ENCODE measurements around the gene TARS1.

The TARS1 gene

DNA sequence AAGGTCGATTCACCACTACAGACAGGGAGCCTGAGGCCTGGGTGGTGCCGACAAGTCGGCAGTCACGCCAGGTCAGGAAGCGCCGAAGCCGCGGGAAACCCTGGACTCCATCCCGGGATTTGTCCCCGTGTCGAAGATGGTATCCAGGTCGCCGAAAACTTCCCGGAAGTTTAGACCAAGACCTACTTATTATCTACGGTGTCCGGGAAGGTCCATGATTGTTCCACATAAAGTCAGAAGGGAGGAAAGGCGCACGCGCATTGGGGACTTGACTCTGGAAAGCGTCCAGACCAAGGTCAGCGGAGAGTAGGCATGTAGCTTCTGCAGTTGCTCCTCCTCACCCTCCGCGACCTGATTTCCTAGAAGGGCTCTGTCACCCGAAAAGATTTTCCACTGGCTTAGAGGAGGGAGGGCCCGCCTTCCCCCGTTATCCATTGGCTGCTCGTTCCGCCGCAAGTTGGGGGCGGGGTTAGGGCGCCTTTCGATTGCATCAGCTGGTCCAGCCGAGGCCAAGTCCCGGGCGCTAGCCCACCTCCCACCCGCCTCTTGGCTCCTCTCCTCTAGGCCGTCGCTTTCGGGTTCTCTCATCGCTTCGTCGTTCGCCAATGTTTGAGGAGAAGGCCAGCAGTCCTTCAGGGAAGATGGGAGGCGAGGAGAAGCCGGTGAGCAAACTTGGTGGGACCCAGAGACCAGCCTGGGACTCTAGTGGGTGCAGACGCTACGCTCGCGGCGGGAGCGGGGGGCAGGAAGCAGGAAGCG lies at the start of gene TARS1:
TARS1 (plus strand) TSS at position 484 of the 759 bp plus-strand sequence; CDS start at position 606, 122 bp downstream.
- peak; percentile 92 for DNase-seq (ENCODE audit: low read depth in 2 of 2)

DNA sequence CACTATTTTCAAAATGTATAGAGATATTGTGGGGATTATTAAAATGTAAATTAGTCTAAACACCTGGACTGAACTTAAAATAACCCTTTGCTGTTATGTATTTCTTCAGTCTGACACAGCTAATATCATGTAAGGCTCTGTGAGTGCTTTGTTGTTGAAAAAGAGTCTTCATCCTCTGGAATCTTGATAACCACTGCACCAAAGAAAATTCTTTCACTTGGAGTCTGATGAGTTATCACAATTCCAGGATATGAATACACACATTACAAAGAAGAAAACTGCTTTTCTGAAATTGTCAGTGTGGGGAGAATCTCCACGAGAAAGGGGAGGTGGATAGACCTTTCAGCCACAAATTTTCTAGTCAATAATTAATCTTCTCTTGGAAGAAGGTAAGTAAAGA lies 42.3 kb upstream of the TARS1 start:
- no peak for DNase-seq (ENCODE audit: low read depth in 2 of 2)

DNA sequence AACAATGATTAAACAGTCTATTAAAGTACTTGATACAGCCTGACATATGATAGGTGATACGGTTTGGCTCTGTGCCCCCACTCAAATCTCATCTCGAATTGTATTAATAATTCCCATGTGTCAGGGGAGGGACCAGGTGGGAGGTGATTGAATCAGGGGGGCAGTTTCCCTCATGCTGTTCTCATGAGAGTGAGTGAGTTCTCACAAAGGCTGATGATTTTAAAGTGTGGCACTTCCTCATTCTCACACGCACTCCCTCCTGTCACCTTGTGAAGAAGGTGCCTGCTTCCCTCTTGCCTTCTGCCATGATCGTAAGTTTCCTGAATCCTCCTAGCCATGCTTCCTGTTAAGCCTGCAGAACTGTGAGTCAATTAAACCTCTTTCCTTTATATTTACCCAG lies 40.1 kb upstream of the TARS1 start:
- no peak for DNase-seq (ENCODE audit: low read depth in 2 of 2)

DNA sequence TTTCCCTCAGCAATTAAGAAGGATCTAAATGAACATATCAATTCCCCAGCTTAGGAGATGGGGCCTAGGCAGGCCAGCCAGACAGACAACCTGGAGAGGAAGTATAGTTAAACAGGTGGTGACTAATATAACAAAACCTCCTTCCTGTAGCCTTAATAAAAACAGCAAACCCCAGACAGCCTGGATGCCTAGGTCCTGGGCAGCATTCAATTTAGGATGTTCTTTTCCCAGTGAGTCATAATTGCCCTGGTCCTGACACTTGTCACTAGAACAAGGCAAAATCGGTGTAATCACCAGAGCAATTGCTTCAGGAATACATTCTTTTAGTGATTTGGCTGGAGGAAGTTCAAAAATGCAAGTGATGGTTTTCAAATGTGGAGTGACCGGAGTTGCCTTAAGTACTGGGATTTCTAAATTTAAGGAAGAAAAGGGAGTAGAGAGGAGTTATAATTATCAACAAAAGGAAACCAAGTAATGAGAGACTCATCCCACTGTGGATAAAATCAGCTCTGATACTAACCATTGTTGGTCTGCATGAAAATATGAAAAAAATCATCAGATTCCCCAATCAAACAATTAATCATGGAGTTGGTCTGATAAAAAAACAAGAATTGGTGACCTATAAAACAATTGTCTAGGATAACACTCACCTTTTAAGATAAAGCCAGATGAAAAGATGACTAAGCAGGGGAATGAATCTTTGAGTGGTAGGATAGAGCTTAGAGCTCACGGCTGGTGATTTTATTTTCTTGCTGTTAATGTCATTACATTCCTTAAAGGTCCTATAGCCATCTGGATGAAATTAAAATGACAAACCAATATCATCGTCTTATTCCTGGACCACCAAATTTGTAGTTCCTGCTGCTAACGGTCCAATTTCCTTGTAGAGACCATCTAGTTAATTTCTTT lies 39.0 kb upstream of the TARS1 start:
- DNase-seq (ENCODE audit: low read depth in 2 of 2) = no peak

DNA sequence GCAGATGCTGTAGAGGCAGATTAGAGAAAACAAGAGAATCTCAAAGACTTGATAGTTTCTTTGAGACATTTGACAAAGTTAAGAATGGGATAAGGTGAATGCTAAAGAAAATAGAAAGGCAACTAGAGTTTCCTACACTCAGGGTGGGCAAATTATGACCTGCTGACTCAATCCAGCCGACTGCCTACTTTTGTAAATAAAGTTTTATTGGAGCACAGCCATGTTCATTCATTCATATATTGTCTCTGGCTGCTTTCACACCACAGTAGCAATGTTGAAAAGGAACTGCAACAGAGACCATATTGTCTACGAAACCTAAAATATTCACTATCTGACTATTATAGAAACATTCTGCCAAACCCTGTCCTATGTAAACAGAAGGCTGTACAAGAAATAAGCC lies 37.6 kb upstream of the TARS1 start:
- no peak for DNase-seq (ENCODE audit: low read depth in 2 of 2)

DNA sequence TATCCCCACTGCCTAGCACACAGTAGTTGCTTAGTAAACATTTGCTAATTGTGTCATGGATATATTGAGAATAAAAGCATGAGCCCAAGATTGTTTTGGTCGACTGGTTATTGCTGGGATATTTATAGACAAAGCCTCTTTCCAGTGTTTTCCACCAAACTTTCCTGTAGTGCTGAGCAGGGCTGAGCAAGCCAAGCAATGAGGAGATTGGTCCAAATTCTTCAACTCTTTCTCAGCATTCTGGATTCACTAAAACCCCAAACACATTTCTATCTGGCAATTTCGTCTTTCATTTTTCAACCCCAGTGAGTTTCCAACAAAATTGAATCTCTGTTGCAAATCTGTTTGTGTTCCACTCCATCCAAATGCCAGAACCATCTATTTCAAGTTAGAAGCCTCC lies 31.9 kb upstream of the TARS1 start:
- DNase-seq (ENCODE audit: low read depth in 2 of 2) = no peak

DNA sequence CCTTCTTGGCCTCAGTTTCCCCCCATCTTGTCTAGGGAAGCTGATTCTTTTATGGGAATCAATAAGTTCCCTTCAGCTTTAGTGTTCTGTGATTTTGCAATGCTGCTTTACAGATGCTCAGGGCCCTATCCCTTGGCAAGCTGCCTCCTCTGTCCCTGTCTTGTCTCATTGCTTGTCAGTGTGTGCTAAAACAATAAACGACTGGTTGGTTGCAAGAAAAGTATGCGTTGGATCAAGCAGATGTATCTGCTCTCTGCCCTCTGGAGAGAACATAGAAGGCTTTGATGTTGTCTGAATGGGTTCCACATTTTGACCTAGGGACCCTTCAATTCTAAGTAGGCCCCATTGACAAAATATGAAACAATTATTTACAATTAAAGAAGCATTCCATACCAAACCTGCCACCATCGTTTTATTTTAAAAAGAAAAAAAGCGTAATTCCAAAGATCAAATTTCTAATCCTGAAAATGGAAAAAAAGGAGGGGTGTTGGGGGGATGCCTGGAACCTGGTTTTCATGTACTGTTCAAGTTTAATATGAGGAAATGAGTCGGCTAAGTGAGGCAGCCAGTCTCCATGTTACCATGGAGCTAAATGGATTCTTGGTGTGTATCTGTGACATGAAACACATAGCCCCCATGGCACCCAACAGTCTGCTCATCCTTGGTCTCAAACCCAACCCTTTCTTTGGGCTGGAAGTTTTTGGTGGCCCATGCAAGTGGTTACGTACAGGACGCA lies 31.2 kb upstream of the TARS1 start:
- DNase-seq (ENCODE audit: low read depth in 2 of 2) = no peak

DNA sequence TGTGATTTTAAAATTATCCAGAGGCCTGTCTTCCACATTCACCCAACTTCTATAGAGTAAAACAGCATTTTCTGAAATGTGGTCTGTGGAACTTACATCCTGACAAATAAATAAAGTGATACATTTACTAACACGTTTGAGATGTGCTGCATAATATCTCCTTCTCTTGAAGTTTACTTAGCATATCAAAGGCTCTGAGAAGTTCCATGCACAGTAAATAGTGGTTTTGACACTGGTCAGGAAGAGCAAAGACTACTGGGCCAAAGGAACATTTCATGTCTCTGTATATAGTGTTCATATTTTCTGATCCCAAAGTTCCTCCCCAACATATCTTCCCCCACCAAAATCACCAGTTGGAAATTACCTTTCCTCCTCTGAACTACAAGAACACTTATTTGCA lies 30.5 kb upstream of the TARS1 start:
- no peak for DNase-seq (ENCODE audit: low read depth in 2 of 2)

DNA sequence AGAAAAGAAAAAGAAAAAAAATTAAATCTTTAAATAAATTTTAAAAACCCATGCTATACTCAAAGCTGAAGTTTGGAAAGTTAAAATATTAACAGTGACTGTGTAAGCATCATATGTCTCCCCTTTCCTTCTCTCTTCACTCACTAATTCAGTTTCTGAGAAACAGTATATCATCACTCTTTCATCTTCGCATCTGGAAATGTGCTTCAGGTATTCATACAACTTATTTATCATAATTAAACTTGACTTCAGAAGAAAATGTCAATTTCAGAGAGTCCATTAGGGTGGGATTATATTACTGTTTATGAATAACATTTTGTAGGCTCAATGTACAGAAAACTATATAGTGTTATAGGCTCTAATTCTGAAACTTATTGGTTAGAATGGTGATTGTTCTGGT lies 29.3 kb upstream of the TARS1 start:
- DNase-seq (ENCODE audit: low read depth in 2 of 2) = no peak

DNA sequence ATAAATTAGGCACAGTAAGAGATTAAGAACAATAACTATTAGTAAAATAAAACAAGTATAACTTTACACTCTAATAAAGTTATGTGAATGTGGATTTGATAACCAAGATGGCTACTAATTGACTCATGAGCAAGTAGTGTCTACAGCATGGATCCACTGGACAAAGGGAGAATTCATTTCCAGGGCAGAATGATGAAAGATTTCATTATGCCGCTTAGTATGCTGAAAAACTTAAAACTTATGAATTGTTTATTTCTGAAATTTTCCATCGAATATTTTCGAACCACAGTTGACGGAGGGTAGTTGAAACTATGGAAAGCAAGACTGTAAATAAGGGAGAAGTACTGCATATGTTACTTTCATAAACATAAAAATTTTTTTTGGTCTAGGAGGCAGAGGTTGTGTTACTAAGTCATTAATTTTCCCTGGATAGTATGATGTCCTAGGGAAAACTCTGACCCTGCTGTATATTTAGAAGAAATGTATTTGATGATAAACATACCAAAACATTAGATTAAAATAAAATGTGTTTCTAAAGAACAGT lies 24.9 kb upstream of the TARS1 start:
- DNase-seq (ENCODE audit: low read depth in 2 of 2) = no peak

DNA sequence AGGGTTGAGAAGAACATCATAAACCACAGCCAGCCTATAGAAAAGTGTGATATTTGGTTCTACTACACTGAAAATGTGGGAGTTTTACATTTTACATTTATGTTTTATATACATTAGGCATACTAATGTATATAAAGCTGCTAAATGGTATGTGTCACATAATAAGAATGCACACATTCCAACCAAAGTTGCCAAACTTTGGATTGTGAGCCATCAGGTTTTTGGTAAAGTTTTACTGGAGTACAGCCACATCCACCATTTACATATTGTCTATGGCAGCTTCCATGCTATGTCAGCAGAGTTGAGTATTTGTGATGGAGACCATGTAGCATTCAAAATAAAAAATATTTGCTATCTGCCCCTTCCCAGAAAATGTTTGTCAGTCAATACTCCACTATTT lies 23.1 kb upstream of the TARS1 start:
- no peak for DNase-seq (ENCODE audit: low read depth in 2 of 2)

DNA sequence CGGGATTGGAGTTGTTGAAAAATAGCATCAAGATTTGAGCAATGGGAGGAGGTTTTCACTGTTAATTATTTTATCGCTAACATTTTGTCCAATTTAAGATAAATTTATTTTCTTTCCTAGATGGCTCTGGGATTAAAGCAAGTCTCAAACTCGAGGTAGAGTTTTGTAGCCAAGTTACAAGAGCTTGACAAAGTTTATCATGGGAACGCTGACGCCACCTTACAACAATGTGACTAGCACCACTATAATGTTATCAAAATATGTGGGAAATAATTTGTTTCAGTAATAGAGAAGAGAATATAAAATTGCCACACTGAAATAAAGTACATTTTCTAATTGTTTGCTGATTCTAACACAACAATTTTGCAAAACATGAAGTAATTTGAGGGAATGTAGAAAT lies 19.8 kb upstream of the TARS1 start:
- DNase-seq (ENCODE audit: low read depth in 2 of 2) = no peak

DNA sequence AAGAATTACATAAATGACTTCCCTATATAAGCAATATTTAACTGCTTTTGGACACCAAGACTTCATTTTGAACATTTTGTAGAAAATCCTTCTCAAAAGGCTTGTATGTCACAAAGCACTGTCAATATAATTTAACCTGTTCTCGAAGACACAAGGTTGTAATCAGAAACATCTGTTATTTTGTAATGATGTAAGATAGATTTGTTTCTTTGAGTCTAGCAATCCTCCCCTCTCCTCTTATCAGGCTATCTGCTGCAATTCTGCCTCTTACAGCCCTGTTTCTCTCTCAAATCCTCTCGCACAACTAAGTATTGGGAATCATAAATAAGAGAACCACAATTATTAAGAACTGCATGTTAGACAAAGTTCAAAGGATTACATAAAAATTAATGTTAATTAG lies 18.6 kb upstream of the TARS1 start:
- DNase-seq (ENCODE audit: low read depth in 2 of 2) = no peak

DNA sequence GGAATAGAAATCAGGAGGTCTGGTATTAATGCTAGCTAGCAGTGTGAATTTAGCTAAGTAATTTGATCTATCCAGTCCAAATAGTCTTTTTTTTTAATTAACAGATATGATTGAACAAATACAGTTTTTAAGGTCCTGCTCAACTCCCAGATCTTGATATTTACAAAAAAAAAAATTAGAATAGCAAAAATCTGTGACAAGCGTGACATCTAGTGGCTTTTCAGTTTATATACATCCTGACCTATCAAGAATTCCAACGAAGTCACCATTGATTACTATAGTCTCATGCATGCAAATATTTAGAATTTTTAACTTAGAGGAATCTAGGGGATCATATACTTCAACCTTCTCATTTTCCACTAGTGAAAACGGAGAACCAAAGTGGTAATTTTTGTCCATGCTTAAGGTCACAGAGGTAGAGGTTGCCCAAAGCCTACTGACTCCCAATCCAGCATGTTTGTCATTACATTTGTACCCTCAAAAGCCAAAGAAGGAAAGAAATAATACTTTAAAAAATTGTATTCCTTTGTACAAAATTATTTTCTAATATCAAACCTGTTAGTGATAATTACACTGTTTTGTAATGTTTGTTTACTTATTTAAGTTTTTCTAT lies 17.6 kb upstream of the TARS1 start:
- no peak for DNase-seq (ENCODE audit: low read depth in 2 of 2)

DNA sequence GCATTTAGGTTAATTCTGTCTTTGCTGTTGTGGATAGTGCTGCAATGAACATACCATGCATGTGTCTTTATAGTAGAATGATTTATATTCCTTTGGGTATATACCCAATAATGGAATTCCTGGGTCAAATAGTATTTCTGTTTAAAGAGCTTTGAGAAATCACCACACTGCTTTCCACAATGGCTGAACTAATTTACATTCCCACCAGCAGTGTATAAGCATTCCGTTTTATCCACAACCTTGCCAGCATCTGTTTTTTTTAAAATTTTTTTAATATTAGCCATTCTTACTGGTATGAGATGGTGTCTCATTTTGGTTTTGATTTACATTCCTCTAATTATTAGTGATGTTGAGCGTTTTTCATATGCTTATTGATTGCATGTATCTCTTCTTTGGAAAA lies 15.5 kb upstream of the TARS1 start:
- no peak for DNase-seq (ENCODE audit: low read depth in 2 of 2)

DNA sequence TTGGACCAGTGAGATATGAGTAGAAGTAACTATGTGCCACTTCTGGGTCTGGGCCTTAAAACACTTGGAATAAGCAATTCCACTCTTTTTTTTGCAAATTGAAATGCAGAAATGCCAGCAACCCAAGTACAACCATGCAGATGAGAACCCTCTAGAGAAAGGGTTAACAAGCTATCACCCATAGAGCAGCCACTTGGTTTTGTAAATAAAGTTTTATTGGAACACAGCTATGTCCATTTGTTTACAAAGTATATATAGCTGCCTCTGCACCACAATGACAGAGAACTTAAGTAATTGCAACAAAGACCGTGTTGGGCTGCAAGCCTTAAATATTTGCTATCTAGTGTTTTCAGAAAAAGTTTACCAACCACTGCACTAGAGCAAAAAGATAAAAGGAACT lies 9.8 kb upstream of the TARS1 start:
- no peak for DNase-seq (ENCODE audit: low read depth in 2 of 2)

DNA sequence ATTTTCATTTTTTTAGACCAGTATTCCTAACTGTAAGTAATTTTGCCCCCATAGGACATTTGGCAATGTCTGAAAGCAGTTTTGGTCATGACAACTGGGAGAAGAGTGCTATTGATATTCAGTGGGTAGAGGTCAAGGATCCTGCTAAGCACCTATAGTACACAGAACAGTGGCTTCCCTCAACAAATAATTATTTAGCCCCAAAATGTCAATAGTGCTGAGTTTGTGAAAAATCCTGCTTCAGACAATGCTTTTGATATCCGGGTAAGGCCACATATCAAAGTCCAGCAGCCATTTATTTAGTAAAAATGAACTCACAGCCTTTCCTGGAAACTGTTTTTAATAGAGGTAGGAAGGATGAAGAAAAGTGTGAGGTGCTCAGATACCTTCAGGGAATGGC lies 8.1 kb upstream of the TARS1 start:
- DNase-seq (ENCODE audit: low read depth in 2 of 2) = no peak

DNA sequence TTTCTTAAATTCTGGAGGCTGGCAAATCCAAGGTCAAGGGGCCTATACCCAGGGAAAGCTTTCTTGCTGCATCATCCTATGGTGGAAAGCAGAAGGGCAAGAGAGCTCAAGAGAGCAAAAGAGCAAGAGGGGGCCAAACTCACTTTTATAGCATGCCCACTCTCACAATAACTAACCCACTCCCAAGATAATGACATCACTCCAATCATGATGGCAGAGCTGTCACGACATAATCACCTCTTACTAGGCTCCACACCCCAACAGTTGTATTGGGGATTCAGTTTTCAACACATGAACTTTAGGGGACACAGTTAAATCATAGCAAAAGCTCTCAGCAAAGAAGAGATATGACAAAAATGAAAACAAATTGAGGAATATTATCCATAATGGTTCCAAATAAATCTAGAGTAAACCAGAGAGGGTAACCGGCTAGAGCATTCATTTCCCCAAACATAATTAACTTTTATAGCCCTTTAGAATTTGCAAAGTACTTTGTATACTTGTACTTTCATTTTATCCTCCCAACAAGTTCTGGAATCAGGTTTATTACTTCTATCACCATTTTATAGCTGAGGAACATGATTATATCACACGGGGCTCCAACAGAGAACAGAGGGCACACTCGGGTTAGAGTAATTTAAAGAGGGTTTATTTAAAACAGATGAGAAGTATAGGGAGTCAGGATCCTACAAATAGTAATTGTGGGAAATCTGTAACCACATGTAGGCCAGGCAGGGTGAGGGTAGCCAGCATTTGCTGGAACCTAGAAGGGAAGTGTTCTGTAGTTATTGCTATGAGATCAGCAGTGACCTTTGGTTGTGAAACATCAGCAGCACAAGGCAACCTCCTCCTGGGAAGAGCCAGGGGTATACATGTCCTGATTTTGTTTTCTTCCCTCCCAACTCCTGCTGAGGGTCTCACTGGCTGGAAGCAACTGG lies 7.2 kb upstream of the TARS1 start:
- DNase-seq (ENCODE audit: low read depth in 2 of 2) = no peak

DNA sequence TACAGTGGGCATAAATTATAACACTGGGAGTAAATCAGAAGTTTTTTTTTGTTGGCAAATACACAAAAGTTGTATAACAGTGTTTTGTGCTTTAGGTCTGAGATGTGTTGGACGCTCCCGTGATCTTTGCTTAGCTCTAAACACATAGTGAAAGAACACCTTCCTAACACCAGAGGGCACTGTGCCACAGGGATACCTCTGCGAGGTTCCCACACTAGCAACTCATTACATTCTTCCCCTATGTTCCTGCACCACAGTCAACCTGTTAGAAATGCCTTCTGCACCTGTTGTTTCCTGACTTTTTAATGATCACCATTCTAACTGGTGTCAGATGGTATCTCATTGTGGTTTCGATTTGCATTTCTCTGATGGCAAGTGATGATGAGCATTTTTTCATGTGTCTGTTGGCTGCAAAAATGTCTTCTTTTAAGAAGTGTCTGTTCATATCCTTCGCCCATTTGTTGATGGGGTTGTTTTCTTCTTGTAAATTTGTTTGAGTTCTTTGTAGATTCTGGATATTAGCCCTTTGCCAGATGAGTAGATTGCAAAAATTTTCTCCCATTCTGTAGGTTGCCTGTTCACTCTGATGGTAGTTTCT lies 4.8 kb upstream of the TARS1 start:
- peak; percentile 19 to 46 for DNase-seq (ENCODE audit: low read depth in 2 of 2)

DNA sequence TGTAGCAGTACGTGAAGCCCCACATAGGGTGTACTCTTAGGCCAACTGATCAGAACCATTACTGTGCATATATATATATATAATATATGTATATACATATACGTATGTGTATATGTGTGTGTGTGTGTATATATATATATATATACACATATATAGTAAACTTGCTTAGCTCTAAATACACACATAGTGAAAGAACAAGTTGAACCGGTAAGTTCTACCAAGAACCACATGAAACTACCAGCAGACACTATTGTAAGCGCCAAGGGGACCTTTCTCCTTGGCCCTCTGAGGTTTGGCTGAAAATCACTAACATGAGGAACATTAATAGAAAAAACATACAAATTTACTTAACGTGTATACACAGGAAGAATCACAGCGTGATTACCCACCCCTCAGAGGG lies 1.8 kb upstream of the TARS1 start:
- no peak for DNase-seq (ENCODE audit: low read depth in 2 of 2)

All from stimulated activated CD8-positive, alpha-beta memory T cell treated with anti-CD3 and anti-CD28 coated beads, Interleukin-15, amount 100 ng/mL, for 4 hours (primary cell).